HFF-Myc (cell line): ENCODE results near the gene NFATC2.

ENCODE experiments used
- DNase-seq: peaks from one replicate; pipeline ENCODE4 v3.0.0-alpha.2; 2011; ENCODE audit warnings: low read depth; ENCODE audit errors: extremely low read depth
- H3K4me3 ChIP-seq: replicated peaks from 2 replicates; pipeline ENCODE4 v1.5.1; 2011; ENCODE audit warnings: low read depth, mild to moderate bottlenecking, control low read depth, low read length
- CTCF ChIP-seq: IDR thresholded peaks from 2 replicates; pipeline ENCODE4 v1.5.1; 2012; ENCODE audit warnings: mild to moderate bottlenecking, low read depth, low read length, control low read depth; ENCODE audit errors: missing control alignments

Gene NFATC2

GRCh38 chr20:51420111-51420510, 122.4 kb downstream of the NFATC2 start:
- TF ChIP-seq CTCF, result no peak
- no peak overlapping the region for H3K4me3 ChIP-seq
- DNase-seq, result no peak

- DNase-seq, result no peak
- TF ChIP-seq CTCF, result no peak
- no peak overlapping the region for H3K4me3 ChIP-seq
These were observed 122.9 kb downstream of the NFATC2 start for GRCh38 chr20:51419646-51420045.

GRCh38 chr20:51419231-51419630, 123.3 kb downstream of the NFATC2 start:
- no peak for DNase-seq
- H3K4me3 ChIP-seq, result no peak overlapping the region
- no peak for TF ChIP-seq CTCF

GRCh38 chr20:51418137-51418529, 124.4 kb downstream of the NFATC2 start:
- H3K4me3 ChIP-seq, result no peak overlapping the region

GRCh38 chr20:51417250-51418136, 125.0 kb downstream of the NFATC2 start:
- TF ChIP-seq CTCF, result no peak
- no peak for DNase-seq
- no peak overlapping the region for H3K4me3 ChIP-seq

More at GRCh38 chr20:51418137-51418529, 124.4 kb downstream of the NFATC2 start:
- TF ChIP-seq CTCF, result no peak
- DNase-seq, result no peak

- no peak for TF ChIP-seq CTCF
- H3K4me3 ChIP-seq, result no peak overlapping the region
- DNase-seq, result no peak
These were observed 125.8 kb downstream of the NFATC2 start for GRCh38 chr20:51416532-51417249.
